ENCODE data around the gene CPLX1. TPM values are rescaled to one million over a fixed set of nuclear protein-coding genes. Genes with fewer than 3 reads are reported as not detected.

Gene CPLX1
- total RNA-seq, 2 experiments from 2014 or later: 1.5 TPM

GRCh38 chr4:828641-829271 lies 2.8 kb upstream of the CPLX1 start:
- Histone ChIP-seq H3K36me3 (ENCODE audit: insufficient read depth, low read length) (no peaks in the 10 kb centered on the region), H3K4me3 (ENCODE audit: low read length) (no peak overlapping the region), H3K27me3 (ENCODE audit: control insufficient read depth in 1 of 2, insufficient read depth in 2 of 2, low read length in 2 of 2) (peaks cover 41 to 47% of the 10 kb centered on the region in 2 experiments), H3K9me3 (ENCODE audit: control insufficient read depth in 1 of 2, insufficient read depth in 1 of 2, low read length in 2 of 2) (peaks cover 7 to 76% of the 10 kb centered on the region in 2 experiments), H3K4me1 (ENCODE audit: insufficient read depth, low read length) (peaks cover 25% of the 10 kb centered on the region), H3K27ac (ENCODE audit: low read depth in 1 of 2, low read length in 2 of 2) (no peak overlapping the region)
- ATAC-seq (ENCODE audit: poor library complexity) (no peak), DNase-seq (peak in 2 of 14 experiments; percentile 12 to 25)
- POLR2A ChIA-PET: no interaction called here
- no peak overlapping the region for H3K27ac Mint-ChIP-seq
- intact Hi-C loops (cut with DNase I, micrococcal nuclease): loop anchor here in 1 of 2 experiments (5.0 kb wide), 1 partner anchor 104 kb away; the partner anchor contains the start of genes GAK and TMEM175
- H3K4me3 Mint-ChIP-seq: no peak overlapping the region
- H3K36me3 Mint-ChIP-seq (ENCODE audit: low read depth): no peaks in the 10 kb centered on the region
- H3K27me3 Mint-ChIP-seq: peaks cover 36% of the 10 kb centered on the region
- H3K9me3 Mint-ChIP-seq: no peaks in the 10 kb centered on the region
- CTCF ChIA-PET: no interaction called here
- H3K4me1 Mint-ChIP-seq (ENCODE audit: low read depth): peaks cover 6% of the 10 kb centered on the region
- no peak for TF ChIP-seq CTCF (IDR thresholded peaks at IDR 0.05)

DNA sequence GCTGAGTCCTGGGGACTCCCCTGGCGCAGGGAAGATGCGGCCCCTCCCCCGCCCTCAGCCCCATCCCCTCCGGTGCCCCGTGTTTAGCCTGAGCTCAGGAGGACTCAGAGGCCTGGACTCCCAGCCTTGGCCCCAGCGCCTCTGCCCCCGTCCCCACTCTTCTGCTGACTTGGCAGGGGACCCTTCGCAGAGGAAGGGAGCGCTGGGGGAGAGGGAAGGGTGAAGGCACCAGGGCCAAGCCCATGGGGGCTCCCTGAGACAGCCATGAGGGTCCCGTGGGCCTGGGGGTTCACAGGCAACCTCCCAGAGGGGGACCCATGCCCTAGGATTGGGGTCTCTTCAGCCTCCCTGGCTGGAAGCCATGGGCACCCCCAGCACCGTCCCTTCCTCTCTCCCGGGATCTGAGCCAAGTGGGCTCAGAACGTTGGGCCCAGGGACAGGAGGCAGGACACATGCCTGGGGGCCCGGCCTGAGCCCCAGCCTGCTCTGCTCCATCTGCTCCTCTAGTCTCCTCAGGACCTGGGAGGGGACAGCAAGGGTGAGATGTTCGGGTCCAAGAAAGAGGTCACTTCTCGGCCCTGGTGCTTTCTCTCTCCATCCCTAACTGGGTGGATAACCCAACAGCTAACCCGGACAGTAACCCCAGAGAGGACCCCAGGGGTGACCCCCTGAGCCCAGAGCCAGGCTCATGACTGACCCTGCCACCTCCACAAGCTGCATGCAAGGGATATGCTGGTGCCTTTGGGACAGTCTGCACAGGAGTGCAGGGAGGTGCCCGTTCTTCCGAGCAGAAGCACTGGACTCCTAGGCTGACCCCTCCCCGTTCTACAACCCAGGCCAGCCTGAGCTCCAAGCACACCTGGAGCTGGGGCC lies 1.5 kb upstream of the CPLX1 start:
- CTCF ChIA-PET: no interaction called here
- Mint-ChIP-seq H3K36me3 (ENCODE audit: low read depth) (no peaks in the 10 kb centered on the region), H3K27ac (no peak overlapping the region), H3K9me3 (no peaks in the 10 kb centered on the region), H3K4me1 (ENCODE audit: low read depth) (peaks cover 6% of the 10 kb centered on the region), H3K4me3 (peak overlapping the region; percentile 45), H3K27me3 (peaks cover 49% of the 10 kb centered on the region)
- intact Hi-C loops (cut with DNase I, micrococcal nuclease): loop anchor here in 1 of 2 experiments (5.0 kb wide), 1 partner anchor 105 kb away; the partner anchor contains the start of genes GAK and TMEM175
- Histone ChIP-seq H3K36me3 (ENCODE audit: insufficient read depth, low read length) (no peaks in the 10 kb centered on the region), H3K4me3 (ENCODE audit: low read length) (no peak overlapping the region), H3K4me1 (ENCODE audit: insufficient read depth, low read length) (peaks cover 19% of the 10 kb centered on the region), H3K9me3 (ENCODE audit: control insufficient read depth in 1 of 2, insufficient read depth in 1 of 2, low read length in 2 of 2) (peaks cover 7 to 75% of the 10 kb centered on the region in 2 experiments), H3K27me3 (ENCODE audit: control insufficient read depth in 1 of 2, insufficient read depth in 2 of 2, low read length in 2 of 2) (peaks cover 50 to 60% of the 10 kb centered on the region in 2 experiments), H3K27ac (ENCODE audit: low read depth in 1 of 2, low read length in 2 of 2) (no peak overlapping the region)
- POLR2A ChIA-PET: no interaction called here
- ATAC-seq (ENCODE audit: poor library complexity) (no peak), DNase-seq (peak in 1 of 14 experiments; percentile 31)
- TF ChIP-seq CTCF (IDR thresholded peaks at IDR 0.05): no peak

- CTCF ChIA-PET: no interaction called here
- no peak overlapping the region for H3K4me3 Mint-ChIP-seq
- H3K27me3 ChIP-seq (ENCODE audit: control insufficient read depth in 1 of 2, insufficient read depth in 2 of 2, low read length in 2 of 2): peaks cover 51 to 66% of the 10 kb centered on the region in 2 experiments
Observed at GRCh38 chr4:826508-827208, 729 bp upstream of the CPLX1 start.

More at GRCh38 chr4:826508-827208, 729 bp upstream of the CPLX1 start:
- H3K27ac ChIP-seq (ENCODE audit: low read depth in 1 of 2, low read length in 2 of 2): no peak overlapping the region
- no peak overlapping the region for H3K4me3 ChIP-seq (ENCODE audit: low read length)
- DNase-seq: peak in 1 of 14 experiments; percentile 21
- no peak for TF ChIP-seq CTCF (IDR thresholded peaks at IDR 0.05)
- Mint-ChIP-seq H3K9me3 (no peaks in the 10 kb centered on the region), H3K27me3 (peaks cover 57% of the 10 kb centered on the region), H3K36me3 (ENCODE audit: low read depth) (no peaks in the 10 kb centered on the region), H3K27ac (no peak overlapping the region), H3K4me1 (ENCODE audit: low read depth) (peaks cover 6% of the 10 kb centered on the region)
- POLR2A ChIA-PET: no interaction called here
- peaks cover 4 to 67% of the 10 kb centered on the region in 2 experiments for H3K9me3 ChIP-seq (ENCODE audit: control insufficient read depth in 1 of 2, insufficient read depth in 1 of 2, low read length in 2 of 2)
- H3K36me3 ChIP-seq (ENCODE audit: insufficient read depth, low read length): no peaks in the 10 kb centered on the region
- intact Hi-C loops (cut with DNase I, micrococcal nuclease): loop anchor here in 1 of 2 experiments (5.0 kb wide), 1 partner anchor 106 kb away; the partner anchor contains the start of genes GAK and TMEM175
- H3K4me1 ChIP-seq (ENCODE audit: insufficient read depth, low read length): peaks cover 19% of the 10 kb centered on the region
- ATAC-seq (ENCODE audit: poor library complexity): no peak

Measured in CD4-positive, alpha-beta T cell (primary cell).